Measurements from ENCODE around the gene CNTF. TPM values are rescaled to one million over a fixed set of nuclear protein-coding genes. Genes with fewer than 3 reads are reported as not detected.
A peak's percentile ranks its signal among the peaks of the same experiment; 100 is the strongest.

The CNTF gene
- polyA plus RNA-seq, 3 donors: 2.1 TPM; not detected in 2

- Histone ChIP-seq H4K20me1 (ENCODE audit: insufficient read depth, low read length) (peaks cover 98% of the 10 kb centered on the region), H3K36me3 (replicated peaks in 1 of 2; ENCODE audit: control insufficient read depth in 1 of 2, insufficient read depth in 2 of 2, low read length in 2 of 2) (peaks cover 20 to 57% of the 10 kb centered on the region in 2 donors), H3K79me2 (ENCODE audit: insufficient read depth, low read length) (peaks cover 100% of the 10 kb centered on the region), H3K27ac (ENCODE audit: low read depth in 1 of 2, low read length in 2 of 2) (peak overlapping the region in 1 of 2 donors; percentile 38), H3K4me1 (ENCODE audit: control insufficient read depth in 1 of 2, insufficient read depth in 2 of 2, low read length in 2 of 2) (peaks cover 7 to 30% of the 10 kb centered on the region in 2 donors), H2AFZ (ENCODE audit: insufficient read depth, low read depth, low read length, poor library complexity, severe bottlenecking) (no peak overlapping the region), H3K4me2 (replicated peaks; ENCODE audit: extremely low read depth, low read length, poor library complexity, severe bottlenecking) (peak overlapping the region; percentile 13), H3K9ac (ENCODE audit: insufficient read depth, low read length, poor library complexity, severe bottlenecking) (no peak overlapping the region), H3K4me3 (replicated peaks in 1 of 3; ENCODE audit: low read depth in 2 of 3, low read length in 3 of 3) (no peak overlapping the region), H3K27me3 (ENCODE audit: control insufficient read depth in 2 of 2, insufficient read depth in 2 of 2, low read length in 2 of 2) (no peaks in the 10 kb centered on the region), H3K9me3 (replicated peaks in 1 of 2; ENCODE audit: control insufficient read depth in 1 of 2, insufficient read depth in 1 of 2, low read length in 2 of 2) (no peaks in the 10 kb centered on the region)
- DNase-seq: no peak
- H3K4me3 Mint-ChIP-seq: no peak overlapping the region
- peak overlapping the region in 2 of 7 donors; percentile 10 to 55 for H3K27ac Mint-ChIP-seq
- intact Hi-C loops (cut with micrococcal nuclease): no loop called here
- no peaks in the 10 kb centered on the region for H3K27me3 Mint-ChIP-seq (ENCODE audit: low read depth in 3 of 3)
- TF ChIP-seq CTCF (IDR thresholded peaks at IDR 0.05): no peak
- peaks cover 22 to 44% of the 10 kb centered on the region in 2 donors for H3K36me3 Mint-ChIP-seq
- H3K9me3 Mint-ChIP-seq: no peaks in the 10 kb centered on the region
- no CpG with 5 or more reads among the region's 2 CpGs for WGBS (ENCODE audit: insufficient coverage)
- H3K4me1 Mint-ChIP-seq: peaks cover 31% of the 10 kb centered on the region
Measured at GRCh38 chr11:58586998-58587397, 35.5 kb upstream of the CNTF start.

GRCh38 chr11:58591659-58592058 lies 30.8 kb upstream of the CNTF start:
- Mint-ChIP-seq H3K27ac (peak overlapping the region in 2 of 7 donors; percentile 5 to 17), H3K4me1 (peaks cover 7% of the 10 kb centered on the region)
- H3K4me1 ChIP-seq (ENCODE audit: control insufficient read depth in 1 of 2, insufficient read depth in 2 of 2, low read length in 2 of 2): peaks cover 5 to 10% of the 10 kb centered on the region in 2 donors

More at GRCh38 chr11:58591659-58592058, 30.8 kb upstream of the CNTF start:
- no peak for DNase-seq
- H3K27me3 Mint-ChIP-seq (ENCODE audit: low read depth in 3 of 3): no peaks in the 10 kb centered on the region
- WGBS (ENCODE audit: insufficient coverage): 100% methylated on average over 3 of the region's 3 CpGs
- H3K36me3 ChIP-seq (replicated peaks in 1 of 2; ENCODE audit: control insufficient read depth in 1 of 2, insufficient read depth in 2 of 2, low read length in 2 of 2): peaks cover 21 to 79% of the 10 kb centered on the region in 2 donors
- no peak overlapping the region for H3K9ac ChIP-seq (ENCODE audit: insufficient read depth, low read length, poor library complexity, severe bottlenecking)
- H3K79me2 ChIP-seq (ENCODE audit: insufficient read depth, low read length): peaks cover 100% of the 10 kb centered on the region
- intact Hi-C loops (cut with micrococcal nuclease): no loop called here
- H2AFZ ChIP-seq (ENCODE audit: insufficient read depth, low read depth, low read length, poor library complexity, severe bottlenecking): no peak overlapping the region
- H3K9me3 Mint-ChIP-seq: no peaks in the 10 kb centered on the region
- H4K20me1 ChIP-seq (ENCODE audit: insufficient read depth, low read length): peaks cover 98% of the 10 kb centered on the region
- TF ChIP-seq CTCF (IDR thresholded peaks at IDR 0.05): no peak
- H3K4me2 ChIP-seq (replicated peaks; ENCODE audit: extremely low read depth, low read length, poor library complexity, severe bottlenecking): no peak overlapping the region
- no peaks in the 10 kb centered on the region for H3K27me3 ChIP-seq (ENCODE audit: control insufficient read depth in 2 of 2, insufficient read depth in 2 of 2, low read length in 2 of 2)
- H3K4me3 Mint-ChIP-seq: no peak overlapping the region
- H3K27ac ChIP-seq (ENCODE audit: low read depth in 1 of 2, low read length in 2 of 2): peak overlapping the region in 1 of 2 donors; percentile 32
- no peak overlapping the region for H3K4me3 ChIP-seq (replicated peaks in 1 of 3; ENCODE audit: low read depth in 2 of 3, low read length in 3 of 3)
- H3K9me3 ChIP-seq (replicated peaks in 1 of 2; ENCODE audit: control insufficient read depth in 1 of 2, insufficient read depth in 1 of 2, low read length in 2 of 2): no peaks in the 10 kb centered on the region
- H3K36me3 Mint-ChIP-seq: peaks cover 35 to 59% of the 10 kb centered on the region in 2 donors

Data from CD14-positive monocyte (primary cell).